Measurements from ENCODE around the gene C10orf67.

DNA sequence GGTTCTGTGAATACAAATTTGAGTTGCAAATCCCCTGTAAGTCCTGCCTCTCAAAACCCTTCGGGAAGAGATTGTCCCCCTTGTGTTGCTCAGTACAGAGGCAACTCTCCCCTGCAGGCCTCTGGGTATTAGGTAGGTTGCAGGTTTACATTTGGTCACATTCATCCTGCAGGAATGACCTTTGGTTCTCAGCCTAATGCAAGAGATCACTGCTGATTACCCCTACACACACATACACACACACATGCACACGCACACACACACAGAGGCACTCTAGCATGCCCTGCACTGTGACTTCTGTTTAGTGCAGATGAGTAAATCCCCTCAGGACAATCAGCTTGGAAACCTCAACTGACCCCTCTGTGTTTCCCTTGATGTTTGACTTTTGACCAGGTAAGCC, 69.2 kb downstream of the C10orf67 start:
- TF ChIP-seq CTCF (IDR thresholded peaks at IDR 0.05), result no peak
- no peak for TF ChIP-seq ZFX (IDR thresholded peaks at IDR 0.05; ENCODE audit: borderline replicate concordance)
